MM.1S (cell line): ENCODE results near the gene CLCF1.

Source experiments
- DNase-seq: peaks from one replicate; pipeline ENCODE4 v3.0.0-alpha.2; 2015
- H2AFZ ChIP-seq: fragments of 300-600 bp; sonication (generic); 2 replicates; pipeline ENCODE4 v1.6.0; 2016; ENCODE audit warnings: antibody characterized with exemption, low read length
- H3F3A ChIP-seq: fragments of 300-600 bp; sonication (generic); 2 replicates; pipeline ENCODE4 v1.6.1; 2016; ENCODE audit warnings: mild to moderate bottlenecking, antibody characterized with exemption, low read length, moderate library complexity, mixed read lengths; ENCODE audit not compliant: insufficient read depth
- H3K27ac ChIP-seq: fragments of 300-600 bp; sonication (generic); 2 replicates; pipeline ENCODE4 v1.5.1; 2016; ENCODE audit warnings: mild to moderate bottlenecking, low read length
- H3K27me3 ChIP-seq: fragments of 300-600 bp; sonication (generic); replicated peaks from 2 replicates; pipeline ENCODE4 v1.6.0; 2016; ENCODE audit warnings: low read length; ENCODE audit not compliant: insufficient read depth
- H3K36me3 ChIP-seq: fragments of 300-600 bp; sonication (generic); replicated peaks from 2 replicates; pipeline ENCODE4 v1.6.1; 2016; ENCODE audit warnings: mild to moderate bottlenecking, low read length, mixed read lengths; ENCODE audit not compliant: insufficient read depth
- H3K4me1 ChIP-seq: fragments of 300-600 bp; sonication (generic); 2 replicates; pipeline ENCODE4 v1.6.1; 2016; ENCODE audit warnings: low read length, mixed read lengths
- H3K4me2 ChIP-seq: fragments of 300-600 bp; sonication (generic); 2 replicates; pipeline ENCODE4 v1.6.0; 2016; ENCODE audit warnings: low read depth, low read length
- H3K4me3 ChIP-seq: fragments of 300-600 bp; sonication (generic); 2 replicates; pipeline ENCODE4 v1.5.1; 2016; ENCODE audit warnings: low read length, mixed read lengths
- H3K79me2 ChIP-seq: fragments of 300-600 bp; sonication (generic); 2 replicates; pipeline ENCODE4 v1.6.1; 2016; ENCODE audit warnings: mixed run types, low read length, mixed read lengths
- H3K9ac ChIP-seq: fragments of 300-600 bp; sonication (generic); 2 replicates; pipeline ENCODE4 v1.6.1; 2016; ENCODE audit warnings: low read length, mixed read lengths
- H3K9me2 ChIP-seq: fragments of 300-600 bp; sonication (generic); replicated peaks from 2 replicates; pipeline ENCODE4 v1.6.1; 2016; ENCODE audit warnings: mild to moderate bottlenecking, low read length, mixed read lengths; ENCODE audit not compliant: insufficient read depth
- H3K9me3 ChIP-seq: fragments of 300-600 bp; sonication (generic); replicated peaks from 2 replicates; pipeline ENCODE4 v1.6.1; 2016; ENCODE audit warnings: mild to moderate bottlenecking, low read length, mixed read lengths; ENCODE audit not compliant: insufficient read depth
- H4K20me1 ChIP-seq: fragments of 300-600 bp; sonication (generic); 2 replicates; pipeline ENCODE4 v1.6.1; 2016; ENCODE audit warnings: mild to moderate bottlenecking, low read length, moderate library complexity, mixed read lengths; ENCODE audit not compliant: insufficient read depth
- CTCF ChIP-seq: fragments of 300-600 bp; sonication (generic); IDR thresholded peaks from 2 replicates; pipeline ENCODE4 v1.5.1; 2016; ENCODE audit warnings: antibody characterized with exemption, low read length, mixed read lengths
- EZH2 ChIP-seq: fragments of 300-600 bp; sonication (generic); optimal IDR thresholded peaks from 2 replicates; pipeline ENCODE3; 2017; ENCODE audit warnings: low read depth, mild to moderate bottlenecking, antibody characterized with exemption, low read length, mixed read lengths
- EZH2phosphoT487 ChIP-seq: fragments of 300-600 bp; sonication (generic); IDR thresholded peaks from 2 replicates; pipeline ENCODE4 v1.6.1; 2018; ENCODE audit warnings: antibody characterized with exemption, low read length

The CLCF1 gene

DNA sequence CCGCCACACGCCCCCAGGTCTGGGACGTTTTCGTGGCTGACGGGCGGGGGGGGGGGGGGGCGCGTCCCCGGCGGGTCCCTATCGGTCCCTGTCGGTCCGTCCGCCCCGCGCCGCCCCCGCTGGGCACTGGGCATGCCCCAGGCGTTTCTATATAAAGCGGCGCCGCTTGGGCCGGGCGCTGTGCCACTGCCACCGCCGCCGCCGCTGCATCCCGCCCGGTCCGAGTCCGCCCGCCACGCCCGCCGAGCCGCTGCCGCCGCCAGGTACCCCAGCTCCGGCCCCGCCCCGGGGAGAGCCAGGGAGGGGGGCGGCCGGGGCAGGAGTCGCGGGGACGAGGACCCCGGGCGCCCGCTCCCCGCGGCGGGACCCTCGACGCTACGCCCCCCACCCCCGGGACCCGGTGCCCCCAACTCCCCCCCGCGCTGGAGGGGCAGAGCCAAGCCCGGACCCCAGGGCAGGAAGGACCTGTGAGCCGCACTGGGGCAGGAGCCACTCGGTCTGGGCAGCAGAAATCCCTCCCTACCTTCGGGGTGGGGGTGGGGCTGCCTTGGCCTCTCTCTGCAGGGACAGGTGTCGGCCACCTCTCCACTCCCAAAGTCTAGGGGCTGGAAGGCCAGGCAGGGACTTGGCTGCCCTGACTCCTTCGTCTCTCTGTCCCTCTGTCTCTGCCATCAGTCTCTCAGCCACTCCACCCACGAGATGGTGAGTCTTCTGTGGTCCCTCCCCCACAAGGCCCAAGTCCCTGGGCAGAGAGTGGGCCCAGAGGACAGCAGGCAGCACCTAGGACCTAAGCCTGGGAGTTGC lies 42.3 kb upstream of the CLCF1 start, which contains the start of gene CARNS1:
Gene CARNS1 (plus strand): TSS at position 178 of the 804 bp plus-strand sequence. CDS start 522 bp downstream, at position 700.
- Histone ChIP-seq H2AFZ (no peak within 1 kb of the TSS), H4K20me1 (no peaks in the 10 kb centered on the region), H3K27ac (no peak within 1 kb of the TSS), H3K79me2 (no peaks in the 10 kb centered on the region), H3K9ac (no peak within 1 kb of the TSS), H3K4me1 (peaks cover 17% of the 10 kb centered on the region; the same call in 1 of the 2 replicates), H3K9me3 (no peaks in the 10 kb centered on the region), H3F3A (no peaks in the 10 kb centered on the region), H3K27me3 (peaks cover 6% of the 10 kb centered on the region; the same call in 1 of the 2 replicates), H3K36me3 (no peaks in the 10 kb centered on the region), H3K4me2 (no peak within 1 kb of the TSS), H3K4me3 (no peak within 1 kb of the TSS), H3K9me2 (no peaks in the 10 kb centered on the region)
- DNase-seq, result no peak
- no peak for TF ChIP-seq CTCF

DNA sequence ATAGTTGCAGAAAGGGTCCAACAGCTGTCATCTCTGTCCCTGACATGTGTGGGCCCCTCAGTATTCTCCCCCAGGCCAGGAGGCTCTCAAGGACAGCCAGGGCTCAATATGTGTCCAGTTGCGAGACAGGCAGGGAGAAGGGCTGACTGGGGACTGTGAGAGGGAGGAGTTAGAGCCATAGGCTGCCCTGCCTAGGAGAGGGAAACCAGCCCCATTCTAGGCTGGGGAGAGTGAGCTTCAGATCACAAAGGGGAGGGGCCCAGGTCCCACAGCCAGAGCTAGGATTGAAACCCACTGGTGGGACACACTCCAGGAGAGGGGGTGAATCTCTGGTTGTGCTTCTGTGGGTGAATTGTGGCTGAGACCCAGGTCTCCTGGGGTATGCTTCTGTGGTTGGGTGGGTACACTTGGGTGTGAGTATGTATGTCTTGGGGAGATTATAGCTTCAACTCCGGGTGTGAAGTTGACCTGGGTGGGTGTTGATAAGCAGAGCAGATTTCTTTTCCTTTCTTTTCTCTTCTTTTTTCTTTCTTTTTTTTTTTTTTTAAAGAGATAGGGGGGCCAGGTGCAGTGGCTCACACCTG lies 40.0 kb upstream of the CLCF1 start:
- Histone ChIP-seq H3K79me2 (no peaks in the 10 kb centered on the region), H3K4me2 (no peak overlapping the region), H3K4me1 (peaks cover 20% of the 10 kb centered on the region), H3K9me2 (no peaks in the 10 kb centered on the region), H3K9ac (no peak overlapping the region), H3K36me3 (no peaks in the 10 kb centered on the region), H3F3A (no peaks in the 10 kb centered on the region; the same call in 1 of the 2 replicates), H4K20me1 (no peaks in the 10 kb centered on the region), H3K9me3 (no peaks in the 10 kb centered on the region), H3K4me3 (no peak overlapping the region), H2AFZ (no peak overlapping the region), H3K27ac (no peak overlapping the region), H3K27me3 (peaks cover 6% of the 10 kb centered on the region; the same call in 1 of the 2 replicates)
- no peak for TF ChIP-seq EZH2
- no peak for TF ChIP-seq EZH2phosphoT487
- TF ChIP-seq CTCF, result no peak
- DNase-seq, result no peak

- no peak for DNase-seq
- H4K20me1 ChIP-seq, result no peaks in the 10 kb centered on the region
- H3K27ac ChIP-seq, result no peak overlapping the region
- H3K4me1 ChIP-seq, result peaks cover 19% of the 10 kb centered on the region
- H3K9me3 ChIP-seq, result no peaks in the 10 kb centered on the region
- H3F3A ChIP-seq, result no peaks in the 10 kb centered on the region; the same call in 1 of the 2 replicates
- H3K36me3 ChIP-seq, result no peaks in the 10 kb centered on the region
- no peak overlapping the region for H3K4me2 ChIP-seq
- no peak overlapping the region for H3K9ac ChIP-seq
- TF ChIP-seq CTCF (no peak), EZH2 (no peak), EZH2phosphoT487 (no peak)
- H3K27me3 ChIP-seq, result peaks cover 6% of the 10 kb centered on the region; the same call in 1 of the 2 replicates
- H3K4me3 ChIP-seq, result no peak overlapping the region
- no peaks in the 10 kb centered on the region for H3K79me2 ChIP-seq
- H3K9me2 ChIP-seq, result no peaks in the 10 kb centered on the region
- H2AFZ ChIP-seq, result no peak overlapping the region
Measured at GRCh38 chr11:67412495-67413179, 39.2 kb upstream of the CLCF1 start.
